GM18520 (cell line): Measurements from ENCODE around the gene EVC2.

ENCODE experiments used
- ATAC-seq: cut with Tn5 transposase; IDR thresholded peaks from one replicate; pipeline ENCODE4 v1.9.1; 2021; ENCODE audit not compliant: unreplicated experiment

The EVC2 gene

DNA sequence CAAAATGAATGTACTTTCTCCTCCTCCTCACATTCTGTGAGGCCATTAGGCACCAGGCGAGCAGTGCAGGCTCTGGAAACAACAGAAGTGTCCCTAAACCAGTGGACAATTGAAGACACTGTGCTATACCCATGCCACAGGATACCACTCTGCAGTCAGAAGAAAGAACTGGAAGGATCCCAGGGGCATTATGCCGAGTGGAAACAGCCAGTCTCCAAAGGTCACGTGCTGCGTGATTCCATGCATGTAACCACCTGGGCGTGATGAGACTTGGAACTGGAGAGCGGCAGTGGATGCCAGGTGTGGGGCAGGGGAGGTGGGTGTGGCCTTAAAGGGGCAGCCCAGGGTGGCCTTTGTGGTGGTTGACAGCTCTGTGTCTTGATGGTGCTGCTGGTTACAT, 139.4 kb downstream of the EVC2 start:
- no peak for ATAC-seq

DNA sequence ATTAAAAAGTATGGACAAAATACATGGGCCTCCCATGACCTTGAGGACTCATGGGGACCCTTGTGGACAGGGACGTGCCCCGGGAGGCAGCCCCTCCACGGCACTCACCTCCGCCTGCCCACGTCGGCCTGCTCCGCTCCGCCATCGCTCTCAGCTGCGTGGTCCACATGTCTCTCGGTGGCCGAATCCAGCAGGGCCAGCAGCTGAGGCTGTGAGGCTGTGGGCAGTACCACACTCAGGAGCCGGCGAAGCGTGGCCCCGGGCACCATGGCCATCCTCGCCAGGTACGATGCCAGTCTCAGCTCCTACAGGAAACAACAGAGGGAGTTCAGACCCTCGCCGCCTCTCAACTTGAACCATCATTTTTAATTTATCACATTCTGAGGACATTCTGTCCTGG, 140.0 kb downstream of the EVC2 start:
- no peak for ATAC-seq

DNA sequence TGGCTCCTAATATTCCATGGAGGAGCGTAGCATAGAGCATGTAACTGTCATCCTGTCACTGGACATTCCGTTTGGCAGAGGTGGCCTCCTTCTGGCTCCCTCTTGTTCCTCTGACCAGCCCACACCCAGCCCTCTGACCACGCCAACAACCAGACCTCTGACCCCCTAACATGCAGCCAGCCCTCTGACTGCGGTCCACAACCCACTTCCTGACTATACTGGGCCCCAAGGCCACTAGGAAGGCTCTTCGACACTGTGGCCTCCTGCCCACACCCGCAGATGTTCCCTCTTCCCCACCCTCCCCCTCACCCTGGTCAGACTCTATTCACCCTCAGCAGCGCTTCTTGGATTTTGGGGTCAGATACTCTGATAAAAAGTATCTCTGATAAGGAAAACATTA, 141.4 kb downstream of the EVC2 start:
- ATAC-seq, result no peak

DNA sequence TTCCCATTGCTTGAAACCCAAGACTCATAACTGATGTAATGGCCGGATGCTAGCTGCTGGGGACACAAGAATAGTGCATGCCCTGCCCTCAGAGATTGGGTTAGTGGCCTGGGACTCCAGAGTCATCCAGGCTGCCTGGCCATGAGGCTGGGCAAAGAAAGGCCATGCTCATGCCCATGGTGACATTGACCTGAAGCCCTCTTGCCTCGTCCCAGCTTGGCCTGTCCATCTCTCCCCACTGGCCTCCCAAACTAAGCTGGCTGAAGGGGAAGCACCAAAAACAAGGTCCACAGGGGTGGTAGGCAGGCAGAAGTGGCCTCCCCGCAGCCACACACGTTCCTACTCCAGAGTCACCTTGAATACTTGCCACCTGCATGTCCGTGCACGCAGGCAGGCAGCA, 141.8 kb downstream of the EVC2 start:
- ATAC-seq, result no peak

DNA sequence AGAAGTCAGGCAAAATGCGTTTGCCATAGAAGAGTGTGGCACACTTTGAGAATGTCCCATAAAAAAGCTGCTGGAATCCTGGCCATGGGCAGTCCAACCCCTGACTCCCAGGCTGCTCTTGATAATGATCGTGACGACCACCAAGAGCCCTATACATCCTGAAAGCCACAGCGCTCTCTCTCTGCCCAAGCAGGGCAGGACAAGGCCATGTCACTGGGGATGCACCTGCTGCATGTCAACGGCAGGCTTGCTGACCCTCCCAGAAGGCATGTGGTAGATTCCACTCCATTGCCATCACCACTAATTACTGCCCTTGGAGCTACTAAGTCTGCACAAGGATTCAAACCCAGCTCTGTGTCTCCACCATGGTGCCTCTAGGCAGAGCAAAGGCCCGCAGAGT, 144.5 kb downstream of the EVC2 start:
- no peak for ATAC-seq

DNA sequence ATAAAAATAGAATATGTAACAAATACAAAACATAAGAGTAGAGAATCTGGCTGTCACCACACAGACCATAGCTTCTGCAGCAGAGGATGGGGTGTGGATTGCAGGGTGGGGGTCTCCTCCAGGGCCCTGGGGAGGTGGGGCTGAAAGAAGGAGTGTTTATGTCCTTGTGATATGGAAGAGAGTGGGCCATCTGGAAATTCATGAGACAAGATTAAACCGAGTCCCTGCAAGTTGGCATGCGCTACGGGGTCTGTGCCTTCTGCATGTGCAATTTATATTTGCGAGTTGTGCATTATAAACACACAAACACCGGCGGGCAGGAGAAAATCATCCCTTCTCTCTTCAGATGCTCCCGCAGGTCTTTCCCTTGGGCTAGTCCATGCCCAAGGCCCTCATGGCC, 145.9 kb downstream of the EVC2 start:
- no peak for ATAC-seq

DNA sequence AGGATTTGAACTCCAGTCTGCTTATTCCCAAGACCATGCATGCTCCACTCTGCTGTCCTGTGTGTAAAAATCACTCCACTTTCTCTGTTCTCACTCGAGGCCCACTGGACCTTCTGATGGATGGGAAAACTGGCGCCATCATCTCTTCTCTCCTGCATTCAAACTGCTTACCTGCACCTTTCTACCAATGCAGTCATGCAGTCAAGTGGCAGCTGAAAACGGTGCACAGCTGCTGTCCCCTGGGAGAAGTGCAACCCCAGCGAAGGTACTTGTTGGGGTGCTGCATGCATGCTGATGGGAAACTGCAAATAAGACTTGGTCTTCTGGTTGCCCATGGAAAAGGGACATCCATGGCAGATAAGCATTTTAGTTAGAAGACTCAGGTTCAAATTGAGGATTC, 147.1 kb downstream of the EVC2 start:
- ATAC-seq, result no peak

DNA sequence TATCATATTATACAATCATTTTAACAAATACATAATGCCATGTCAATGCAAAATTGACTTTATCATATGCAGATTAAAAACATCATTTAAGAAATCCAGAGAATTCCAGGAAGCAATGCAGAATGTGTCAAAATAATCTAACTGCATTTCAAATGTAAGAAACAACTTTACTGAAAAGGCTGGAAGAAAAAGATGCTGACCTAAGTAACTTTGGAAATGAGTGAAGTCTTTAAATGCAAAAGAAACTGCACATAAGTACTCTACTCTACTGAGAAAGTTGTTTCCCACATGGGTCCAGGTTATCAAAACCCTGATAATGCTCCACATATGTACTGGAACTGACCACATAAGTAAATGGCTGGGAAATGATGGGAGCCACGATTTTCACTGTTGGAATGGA, 149.9 kb downstream of the EVC2 start:
- no peak for ATAC-seq

DNA sequence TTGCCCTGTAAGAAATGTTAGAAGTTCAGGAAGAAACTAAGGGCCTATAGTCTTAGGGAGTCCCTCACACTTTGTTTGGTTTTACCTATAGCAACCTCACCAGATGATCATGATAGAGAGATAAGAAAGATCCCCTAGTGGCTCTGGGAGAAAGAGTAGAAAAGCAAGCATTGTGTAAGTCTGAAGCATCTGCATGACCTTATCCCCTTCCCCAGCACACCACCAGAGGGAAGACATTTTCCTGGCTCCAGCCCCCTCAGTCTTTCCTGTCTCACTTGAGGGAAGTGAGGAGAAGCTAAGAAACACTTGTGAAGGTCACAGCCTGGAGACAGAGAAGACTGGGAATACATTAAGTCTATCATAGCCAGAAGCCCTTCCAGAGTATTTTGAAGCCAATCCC, 154.0 kb downstream of the EVC2 start:
- ATAC-seq, result no peak

DNA sequence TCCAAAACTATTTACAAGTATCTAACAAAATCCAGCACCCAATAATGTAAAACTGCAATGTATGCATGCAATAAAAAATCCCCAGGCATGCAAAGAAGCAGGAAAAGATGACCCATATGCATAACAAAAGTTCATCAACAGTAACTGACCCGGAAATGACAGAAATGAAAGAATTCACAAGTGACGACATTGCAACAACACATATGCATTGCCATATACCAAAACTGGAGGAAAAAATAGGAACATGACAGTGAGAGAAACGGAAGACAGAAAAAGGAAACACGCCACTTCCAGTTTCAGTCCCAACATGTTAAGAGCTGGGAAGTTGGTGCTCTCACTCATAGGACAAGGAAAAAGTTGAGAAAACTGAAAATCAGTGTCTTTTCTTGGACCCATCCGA, 154.6 kb downstream of the EVC2 start:
- no peak for ATAC-seq

DNA sequence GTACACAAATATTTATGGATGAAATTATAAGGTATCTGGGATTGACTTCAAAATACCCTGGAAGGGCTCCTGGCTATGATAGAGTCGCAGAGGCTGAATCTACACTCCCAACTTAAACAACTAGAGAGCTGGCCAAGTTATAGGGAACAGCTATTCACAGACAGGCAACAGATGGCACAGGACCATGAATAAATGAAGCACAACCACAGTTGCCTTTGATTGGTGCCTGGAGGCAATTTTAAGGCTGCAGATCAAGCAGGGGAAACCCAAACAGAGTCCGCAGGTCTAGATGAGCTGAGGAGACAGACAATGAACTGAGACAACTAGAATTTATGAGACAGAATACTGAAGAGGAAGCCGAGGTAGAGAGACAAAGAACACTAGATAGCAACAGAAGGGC, 155.9 kb downstream of the EVC2 start:
- no peak for ATAC-seq

DNA sequence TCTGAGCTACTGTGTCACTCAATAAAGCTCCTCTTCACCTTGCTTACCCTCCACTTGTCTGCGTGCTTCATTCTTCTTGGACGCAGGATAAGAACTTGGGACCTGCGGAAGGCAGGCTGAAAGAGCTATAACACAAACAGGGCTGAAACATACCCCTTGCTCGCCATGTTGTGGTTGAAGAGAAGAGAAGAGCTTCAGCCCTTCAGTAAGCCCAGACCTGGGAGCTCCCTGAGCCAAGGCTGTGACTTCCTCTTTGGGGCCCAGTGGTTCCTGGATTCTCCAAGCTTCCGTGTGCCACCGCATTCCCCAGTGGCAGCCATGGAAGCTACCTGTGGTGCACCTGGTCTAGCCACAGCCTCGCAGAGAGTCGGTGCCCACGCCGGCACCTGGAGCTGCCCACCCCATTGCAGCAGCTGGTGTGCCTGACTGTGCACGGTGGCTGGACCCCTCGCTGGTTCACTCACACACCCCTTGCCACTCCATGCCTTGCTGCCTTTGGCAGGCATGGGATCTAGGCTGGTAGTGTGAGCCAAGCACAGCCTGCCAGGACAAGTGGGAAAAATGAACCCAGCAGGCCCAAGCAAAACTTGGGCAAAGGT, 160.6 kb downstream of the EVC2 start:
- no peak for ATAC-seq

DNA sequence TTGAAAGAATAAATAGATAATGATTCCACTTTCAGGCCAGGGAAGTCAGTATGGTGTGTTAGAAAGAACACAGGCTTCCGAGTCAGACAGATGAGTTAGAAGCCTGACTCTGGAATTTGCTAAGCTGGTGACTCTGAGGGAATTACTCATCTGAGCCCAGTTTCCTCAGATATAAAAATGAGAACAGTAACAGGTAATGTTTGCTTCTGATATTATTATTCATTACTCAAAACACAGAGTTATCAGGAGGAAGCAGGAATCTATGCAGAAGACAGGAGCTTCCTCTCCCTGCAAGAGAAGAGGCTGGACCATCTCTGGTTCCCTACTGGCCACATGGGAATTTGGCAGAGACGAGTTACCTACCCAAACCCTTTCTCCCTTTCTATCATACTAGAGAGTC, 163.1 kb downstream of the EVC2 start:
- no peak for ATAC-seq

DNA sequence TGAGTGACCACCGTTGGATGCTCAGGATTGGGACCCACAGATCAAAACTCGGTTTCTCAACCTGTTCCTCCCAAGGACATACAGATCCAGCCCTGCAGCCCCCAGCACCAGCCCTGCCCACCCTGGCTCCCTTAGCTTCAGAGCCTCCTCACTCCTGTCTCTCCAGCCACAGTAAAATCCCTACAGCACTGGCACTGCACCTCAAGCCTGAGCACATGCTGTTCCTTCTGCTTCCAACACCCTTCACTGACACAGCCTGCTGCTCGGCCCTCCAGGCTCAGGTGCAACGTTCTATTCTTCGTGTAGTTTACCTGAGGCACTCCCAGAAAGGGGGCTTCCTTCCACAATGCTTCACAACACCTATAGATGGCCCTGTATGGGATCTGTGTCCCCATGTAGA, 163.6 kb downstream of the EVC2 start:
- no peak for ATAC-seq

DNA sequence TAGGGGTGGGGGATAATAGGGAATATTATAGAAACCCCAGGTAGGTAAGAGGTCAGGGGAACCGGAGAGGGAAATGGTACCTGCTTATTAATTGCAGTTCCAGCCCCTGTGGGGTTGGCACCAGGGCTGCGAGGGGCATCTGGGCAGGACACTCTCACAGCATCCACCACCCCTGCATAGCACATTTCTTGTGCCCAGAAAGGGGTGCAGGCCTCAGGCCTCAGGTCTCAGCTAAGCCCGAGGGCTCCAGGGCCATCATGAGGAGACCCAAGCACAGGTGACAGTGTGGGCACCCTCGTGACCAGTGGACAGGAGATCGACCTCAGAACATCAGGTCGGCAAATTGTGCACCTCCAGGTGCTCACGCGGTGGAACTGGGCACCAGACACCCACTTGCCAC, 164.7 kb downstream of the EVC2 start:
- ATAC-seq, result no peak

DNA sequence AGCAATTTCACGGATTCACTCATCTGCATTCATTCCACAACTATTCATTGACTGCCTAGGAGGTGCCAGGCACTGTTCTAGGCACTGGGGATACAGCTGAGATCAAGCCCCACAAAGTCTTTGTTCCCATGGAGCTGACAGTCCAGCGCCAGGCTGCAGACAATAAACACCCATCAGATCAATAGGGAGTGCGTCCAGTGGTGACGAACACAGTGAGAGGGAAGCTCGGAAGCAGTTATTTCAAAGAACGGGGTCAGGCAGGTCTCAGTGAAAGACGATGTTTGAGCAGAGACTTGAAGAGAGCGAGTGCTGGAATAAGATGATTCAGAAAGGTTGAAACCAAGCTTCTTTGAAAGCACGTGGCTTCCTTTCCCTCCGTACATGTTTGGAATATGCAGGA, 167.2 kb downstream of the EVC2 start:
- ATAC-seq, result no peak

DNA sequence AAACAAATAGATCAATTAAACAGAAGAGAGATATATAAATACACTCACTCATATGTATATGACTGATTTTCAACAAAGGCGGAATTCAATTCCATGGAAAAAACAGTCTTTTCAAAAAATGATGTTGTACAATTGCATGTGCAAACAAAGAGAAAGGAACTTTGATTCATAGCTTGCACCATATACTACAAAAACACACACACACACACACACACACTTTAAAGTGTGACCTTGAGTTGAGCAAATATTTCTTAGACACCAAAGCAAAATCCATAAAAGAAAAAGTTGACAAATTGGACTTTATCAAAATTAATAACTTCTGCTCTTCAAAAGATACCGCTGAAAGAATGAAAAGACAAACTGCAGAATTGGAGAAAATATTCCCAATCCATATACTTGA, 168.8 kb downstream of the EVC2 start:
- ATAC-seq, result no peak

DNA sequence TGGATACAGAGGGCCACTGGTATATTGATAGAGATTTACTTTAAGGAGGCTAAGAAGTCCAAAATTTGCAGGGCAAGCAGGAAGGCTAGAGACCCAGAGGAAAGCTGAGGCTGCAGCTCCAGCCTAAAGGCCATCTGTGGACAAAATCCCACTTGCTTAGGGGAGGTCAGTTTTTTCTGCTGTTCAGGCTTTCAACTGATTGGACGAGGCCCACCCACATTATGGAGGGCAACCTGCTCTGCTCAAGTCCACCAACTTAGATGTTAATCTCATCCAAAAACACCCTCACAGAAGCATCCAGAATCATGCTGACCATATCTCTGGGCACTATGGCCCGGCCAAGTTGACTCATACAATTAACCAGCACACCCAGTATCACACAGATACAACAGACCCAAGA, 176.3 kb downstream of the EVC2 start:
- ATAC-seq, result no peak

DNA sequence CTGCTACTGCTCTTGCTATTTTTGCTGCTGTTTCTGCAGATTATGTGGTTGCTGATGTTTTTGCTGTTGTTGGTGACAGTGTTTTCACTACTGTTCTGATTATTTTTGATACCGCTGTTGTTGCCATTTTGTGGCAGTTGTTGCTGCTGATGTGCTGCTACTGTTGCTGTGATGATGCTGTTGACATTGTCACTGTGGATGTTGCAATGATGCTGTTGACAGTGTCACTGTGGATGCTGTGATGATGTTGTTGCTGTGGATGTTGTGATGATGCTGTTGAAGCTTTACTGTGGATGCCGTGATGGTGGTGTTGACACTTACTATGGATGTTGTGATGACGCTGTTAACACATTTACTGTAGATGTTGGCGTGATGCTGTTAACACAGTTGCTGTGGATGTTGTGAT, 180.3 kb downstream of the EVC2 start:
- ATAC-seq, result no peak

DNA sequence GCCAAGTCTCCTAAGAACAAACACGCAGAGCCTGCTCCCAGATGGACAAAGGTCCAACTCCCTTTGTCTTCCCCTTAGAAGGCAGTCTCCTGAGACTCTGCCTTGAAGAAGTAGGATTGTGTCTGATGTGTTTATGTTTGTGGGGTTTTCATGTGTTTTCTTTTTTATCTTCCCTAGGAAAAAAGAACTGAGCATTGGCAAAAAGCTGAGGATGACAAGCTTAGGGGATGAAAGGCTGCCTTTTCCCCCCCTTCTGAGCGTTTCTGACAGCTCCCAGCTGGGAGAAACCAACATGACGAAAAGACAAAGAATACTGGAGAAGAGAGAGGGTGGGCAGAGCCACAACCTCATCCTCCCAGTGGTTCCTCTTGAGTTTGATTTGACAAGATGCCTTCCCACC, 181.1 kb downstream of the EVC2 start:
- ATAC-seq, result no peak

DNA sequence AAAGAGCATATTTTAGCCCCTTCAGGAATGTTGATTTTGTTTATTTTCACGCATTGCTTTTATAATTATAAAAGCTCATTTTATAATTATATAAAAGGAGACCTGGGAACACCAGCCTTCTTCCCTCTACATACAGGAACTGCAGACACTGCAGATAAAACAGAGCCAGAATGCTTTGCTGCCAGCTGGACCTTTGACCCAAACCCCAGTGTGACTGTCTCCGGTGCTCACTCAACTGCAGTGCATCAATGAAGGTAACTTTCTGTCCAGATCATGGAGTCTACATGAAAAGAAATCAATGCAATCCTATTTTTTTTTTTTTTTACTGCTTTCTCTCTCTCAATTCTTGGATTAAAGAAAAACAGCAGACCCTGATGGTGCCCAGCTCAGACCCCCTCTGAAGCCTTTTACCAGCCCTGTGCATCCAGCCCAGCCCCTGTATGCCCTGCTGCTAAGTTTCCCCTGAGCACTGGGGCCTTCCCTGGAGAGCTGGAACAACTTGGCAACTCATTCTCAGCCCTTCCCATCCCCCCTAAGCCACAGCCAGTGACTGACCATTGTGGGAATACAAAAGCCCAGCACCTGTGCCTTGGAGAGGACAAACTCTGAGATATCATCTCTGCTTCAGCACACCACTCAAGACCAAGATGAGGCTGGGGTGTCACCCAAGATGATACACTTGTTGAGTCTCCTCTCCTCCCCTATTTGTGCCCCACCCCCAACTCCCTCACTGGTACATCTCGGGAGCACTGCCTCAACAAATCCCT, 182.1 kb downstream of the EVC2 start:
- no peak for ATAC-seq

DNA sequence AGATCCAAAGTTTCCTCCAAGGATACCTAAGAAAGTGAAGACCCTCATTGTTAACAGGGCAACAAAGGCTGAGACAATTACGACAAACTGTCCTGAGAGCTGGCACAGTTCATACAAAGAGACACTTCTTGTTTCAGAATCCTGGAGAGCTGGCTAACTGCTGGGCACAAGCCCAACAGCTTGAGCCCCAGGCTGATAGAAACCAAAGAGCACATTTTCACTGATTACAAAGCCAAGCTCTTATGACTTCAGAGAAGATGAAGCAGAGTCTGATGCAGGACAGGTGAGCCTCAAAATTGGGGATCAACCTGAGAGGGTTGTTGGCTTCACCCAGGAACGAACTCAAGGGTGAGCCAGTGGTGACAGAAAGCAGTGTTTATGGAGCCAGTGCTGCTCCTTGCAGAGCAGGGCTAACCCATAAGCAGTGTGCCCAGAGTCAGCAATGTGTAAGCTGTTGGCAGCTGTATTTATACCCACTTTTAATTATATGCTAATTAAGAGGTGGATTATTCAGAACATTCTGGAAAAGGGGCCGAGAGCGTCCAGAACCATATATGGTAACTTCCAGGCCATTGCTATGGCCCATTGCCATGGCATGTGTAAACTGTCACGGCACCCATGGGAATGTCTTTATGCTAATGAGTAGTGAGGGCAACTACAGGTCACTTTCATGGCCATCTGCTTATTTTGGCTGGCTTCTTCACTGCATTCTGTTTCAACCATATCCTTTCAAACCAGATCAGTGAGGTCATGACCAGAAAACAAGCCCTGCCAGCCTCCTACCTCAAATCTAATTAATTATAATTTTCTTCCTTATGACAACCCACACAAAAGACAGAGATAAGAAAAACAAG, 183.7 kb downstream of the EVC2 start:
- no peak for ATAC-seq
